Measurements from ENCODE around the gene RPL10.

The RPL10 gene

DNA sequence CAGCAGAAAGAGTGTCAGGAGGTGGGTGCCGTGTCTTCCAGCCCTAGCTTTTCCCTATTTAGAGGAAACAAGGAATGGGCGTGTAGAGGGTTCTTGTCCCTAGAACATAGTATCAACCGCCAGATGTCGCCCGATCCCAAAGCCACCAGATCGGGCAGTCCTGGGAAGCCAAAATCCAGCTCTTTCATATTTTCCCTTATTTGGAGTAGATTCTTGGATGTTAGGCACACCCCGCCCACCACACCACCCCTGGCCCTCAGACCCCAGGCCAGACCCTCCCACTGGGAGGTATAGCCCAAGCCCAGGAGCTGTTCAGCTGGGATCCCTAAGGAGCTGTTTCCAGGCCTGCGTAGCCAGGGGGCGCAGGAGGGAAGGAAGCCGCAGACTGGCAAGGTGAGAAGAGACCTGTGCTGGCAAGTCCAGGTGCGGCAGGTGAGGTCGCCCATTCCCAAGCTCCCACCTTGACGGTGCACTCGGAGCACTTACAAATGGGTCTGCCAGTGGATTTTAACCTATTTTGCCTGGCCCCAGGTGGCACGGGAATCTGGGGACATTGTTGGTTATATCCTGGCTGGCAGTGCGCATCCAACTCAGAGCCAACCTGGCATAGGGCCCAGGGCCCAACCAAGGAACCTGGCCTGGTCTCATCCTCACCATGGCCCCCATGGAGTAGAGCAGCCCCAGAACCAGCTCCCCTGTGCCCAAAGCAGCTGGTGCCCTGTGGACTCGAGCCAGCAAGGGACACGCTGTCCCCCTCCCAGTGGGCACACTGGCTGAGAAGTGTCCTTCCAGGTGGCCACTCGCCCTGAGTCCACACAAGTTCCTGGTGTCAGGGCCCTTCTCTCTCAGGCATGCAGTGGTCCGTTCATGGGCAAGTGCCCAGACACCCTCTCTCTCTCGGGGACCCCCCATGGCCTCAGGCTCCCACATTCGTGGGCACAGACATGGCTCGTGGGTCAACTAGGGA, 24.6 kb upstream of the RPL10 start:
- Histone ChIP-seq H3K36me3 (ENCODE audit: insufficient read depth) (no peaks in the 10 kb centered on the region), H3K27ac (no peak overlapping the region), H3K9ac (no peak overlapping the region), H3K27me3 (ENCODE audit: insufficient read depth, low read depth) (no peaks in the 10 kb centered on the region), H4K20me1 (ENCODE audit: insufficient read depth) (no peaks in the 10 kb centered on the region), H3K4me1 (ENCODE audit: low read depth, poor library complexity, severe bottlenecking) (peaks cover 30% of the 10 kb centered on the region), H3K4me2 (peak overlapping the region; percentile 48; the same call in 1 of the 2 replicates), H2AFZ (ENCODE audit: low read depth) (no peak overlapping the region), H3K79me2 (ENCODE audit: insufficient read depth, low read depth) (peaks cover 24% of the 10 kb centered on the region), H3K4me3 (IDR thresholded peaks at IDR 0.05; ENCODE audit: insufficient read depth, low read depth, low read length) (no peak overlapping the region)
- TF ChIP-seq, protein P1, sequence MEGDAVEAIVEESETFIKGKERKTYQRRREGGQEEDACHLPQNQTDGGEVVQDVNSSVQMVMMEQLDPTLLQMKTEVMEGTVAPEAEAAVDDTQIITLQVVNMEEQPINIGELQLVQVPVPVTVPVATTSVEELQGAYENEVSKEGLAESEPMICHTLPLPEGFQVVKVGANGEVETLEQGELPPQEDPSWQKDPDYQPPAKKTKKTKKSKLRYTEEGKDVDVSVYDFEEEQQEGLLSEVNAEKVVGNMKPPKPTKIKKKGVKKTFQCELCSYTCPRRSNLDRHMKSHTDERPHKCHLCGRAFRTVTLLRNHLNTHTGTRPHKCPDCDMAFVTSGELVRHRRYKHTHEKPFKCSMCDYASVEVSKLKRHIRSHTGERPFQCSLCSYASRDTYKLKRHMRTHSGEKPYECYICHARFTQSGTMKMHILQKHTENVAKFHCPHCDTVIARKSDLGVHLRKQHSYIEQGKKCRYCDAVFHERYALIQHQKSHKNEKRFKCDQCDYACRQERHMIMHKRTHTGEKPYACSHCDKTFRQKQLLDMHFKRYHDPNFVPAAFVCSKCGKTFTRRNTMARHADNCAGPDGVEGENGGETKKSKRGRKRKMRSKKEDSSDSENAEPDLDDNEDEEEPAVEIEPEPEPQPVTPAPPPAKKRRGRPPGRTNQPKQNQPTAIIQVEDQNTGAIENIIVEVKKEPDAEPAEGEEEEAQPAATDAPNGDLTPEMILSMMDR (conservative IDR thresholded peaks at IDR 0.05; ENCODE audit: low read depth, low read length) = peak; percentile 62

DNA sequence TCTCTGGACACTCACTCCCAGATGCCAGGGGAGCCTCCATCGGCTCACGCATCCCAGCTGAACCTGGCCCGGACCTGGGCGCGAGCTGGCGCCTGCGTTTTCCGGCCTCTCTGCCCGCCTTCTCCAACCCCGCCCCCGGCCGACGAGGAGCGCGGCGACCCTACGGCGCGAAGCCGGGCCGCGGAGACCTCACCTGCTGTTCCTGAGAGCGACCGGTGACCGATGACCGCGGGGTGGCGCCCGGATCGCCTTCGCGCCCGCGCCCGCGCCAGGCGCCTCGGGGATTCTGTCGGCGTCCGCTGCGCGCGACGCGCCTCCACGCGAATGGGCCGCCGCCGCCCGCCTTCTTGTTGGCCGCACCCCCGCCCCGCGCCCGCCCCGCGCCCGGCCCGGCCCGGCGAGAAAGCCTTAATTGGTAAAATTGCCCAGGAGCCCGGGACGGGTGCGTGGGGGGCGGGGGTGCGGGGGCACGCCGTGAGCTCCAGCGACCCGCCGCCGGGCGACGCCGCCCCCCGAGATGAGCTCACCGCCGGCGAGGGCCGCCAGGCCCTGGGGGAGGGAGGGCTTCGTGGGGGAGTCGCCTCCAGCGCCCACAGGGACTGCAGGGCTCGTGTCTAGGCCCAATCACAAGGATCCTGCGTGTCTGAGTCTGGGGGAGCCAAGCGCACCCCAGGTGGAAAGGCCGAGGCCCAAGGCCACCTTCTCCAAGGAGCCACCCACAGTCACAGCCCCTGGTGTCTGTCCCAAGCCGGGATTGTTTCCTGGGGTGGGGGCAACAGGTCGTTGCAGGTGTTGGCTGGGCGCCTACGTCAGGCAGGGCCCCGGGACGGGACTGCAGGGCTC, 23.6 kb upstream of the RPL10 start, which contains the start of gene FLNA:
Gene FLNA (minus strand): TSS at position 322 of the 843 bp plus-strand sequence. CDS start 3,389 bp downstream, outside the sequence.
- no peaks in the 10 kb centered on the region for H3K27me3 ChIP-seq (ENCODE audit: insufficient read depth, low read depth)
- no peak within 1 kb of the TSS for H2AFZ ChIP-seq (ENCODE audit: low read depth)
- TF ChIP-seq, protein P1 (conservative IDR thresholded peaks at IDR 0.05; ENCODE audit: low read depth, low read length) = no peak
- H4K20me1 ChIP-seq (ENCODE audit: insufficient read depth) = no peaks in the 10 kb centered on the region
- no peak within 1 kb of the TSS for H3K27ac ChIP-seq
- no peak within 1 kb of the TSS for H3K9ac ChIP-seq
- peaks cover 30% of the 10 kb centered on the region for H3K4me1 ChIP-seq (ENCODE audit: low read depth, poor library complexity, severe bottlenecking)
- no peak within 1 kb of the TSS for H3K4me3 ChIP-seq (IDR thresholded peaks at IDR 0.05; ENCODE audit: insufficient read depth, low read depth, low read length)
- H3K4me2 ChIP-seq = peak within 1 kb of the TSS; percentile 48; the same call in 1 of the 2 replicates
- no peaks in the 10 kb centered on the region for H3K36me3 ChIP-seq (ENCODE audit: insufficient read depth)
- H3K79me2 ChIP-seq (ENCODE audit: insufficient read depth, low read depth) = peaks cover 15% of the 10 kb centered on the region

DNA sequence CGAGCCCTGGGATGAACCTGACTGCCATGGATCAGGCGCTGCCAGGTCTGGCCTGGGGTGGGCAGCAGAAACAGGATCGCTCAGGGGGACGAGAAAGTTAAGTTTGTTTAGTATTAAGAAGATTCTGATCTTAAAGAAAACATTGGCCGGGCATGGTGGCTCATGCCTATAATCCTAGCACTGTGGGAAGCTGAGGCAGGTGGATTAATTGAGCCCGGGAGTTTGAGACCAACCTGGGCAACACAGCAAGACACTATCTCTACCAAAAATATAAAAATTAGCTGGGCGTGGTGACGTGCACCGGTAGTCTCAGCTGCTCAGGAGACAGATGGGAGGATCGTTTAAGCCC, 23.0 kb upstream of the RPL10 start:
- no peak overlapping the region for H3K9ac ChIP-seq

DNA sequence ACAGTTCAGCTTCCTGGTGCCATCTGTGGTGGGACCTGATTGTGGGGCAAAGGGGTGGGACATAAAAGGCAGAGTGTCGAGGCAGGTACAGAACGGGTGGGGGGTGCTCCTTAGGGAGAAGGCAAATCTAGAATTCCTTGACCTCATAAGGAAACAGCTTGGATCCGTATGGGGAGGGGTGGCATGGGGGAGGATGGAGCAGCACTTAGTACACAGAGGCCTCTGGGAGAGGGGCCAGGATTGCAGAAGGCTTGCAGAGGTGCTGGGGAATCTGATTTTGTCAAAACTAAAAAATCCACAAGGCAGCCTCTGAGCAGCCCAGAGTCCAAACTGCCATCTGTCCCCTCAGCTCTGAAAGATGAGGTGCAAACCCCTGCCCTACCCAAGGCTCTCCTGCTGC, 21.4 kb upstream of the RPL10 start:
- Histone ChIP-seq H3K4me2 (no peak overlapping the region), H3K27me3 (ENCODE audit: insufficient read depth, low read depth) (no peaks in the 10 kb centered on the region), H3K4me1 (ENCODE audit: low read depth, poor library complexity, severe bottlenecking) (peaks cover 35% of the 10 kb centered on the region), H4K20me1 (ENCODE audit: insufficient read depth) (no peaks in the 10 kb centered on the region), H3K36me3 (ENCODE audit: insufficient read depth) (no peaks in the 10 kb centered on the region), H2AFZ (ENCODE audit: low read depth) (no peak overlapping the region), H3K4me3 (IDR thresholded peaks at IDR 0.05; ENCODE audit: insufficient read depth, low read depth, low read length) (no peak overlapping the region), H3K9ac (no peak overlapping the region), H3K79me2 (ENCODE audit: insufficient read depth, low read depth) (peaks cover 7% of the 10 kb centered on the region; the same call in 1 of the 2 replicates), H3K27ac (no peak overlapping the region)
- TF ChIP-seq, protein P1 (conservative IDR thresholded peaks at IDR 0.05; ENCODE audit: low read depth, low read length) = no peak

More for the DNA sequence above, 23.0 kb upstream of the RPL10 start:
- H3K4me3 ChIP-seq (IDR thresholded peaks at IDR 0.05; ENCODE audit: insufficient read depth, low read depth, low read length) = no peak overlapping the region
- no peaks in the 10 kb centered on the region for H3K27me3 ChIP-seq (ENCODE audit: insufficient read depth, low read depth)
- TF ChIP-seq, protein P1 (conservative IDR thresholded peaks at IDR 0.05; ENCODE audit: low read depth, low read length) = no peak
- no peak overlapping the region for H2AFZ ChIP-seq (ENCODE audit: low read depth)
- peaks cover 11% of the 10 kb centered on the region for H3K79me2 ChIP-seq (ENCODE audit: insufficient read depth, low read depth)
- H3K4me1 ChIP-seq (ENCODE audit: low read depth, poor library complexity, severe bottlenecking) = peaks cover 31% of the 10 kb centered on the region
- H3K4me2 ChIP-seq = no peak overlapping the region
- H3K36me3 ChIP-seq (ENCODE audit: insufficient read depth) = no peaks in the 10 kb centered on the region
- H3K27ac ChIP-seq = no peak overlapping the region
- H4K20me1 ChIP-seq (ENCODE audit: insufficient read depth) = no peaks in the 10 kb centered on the region

Data from KMS-11 (cell line).